H7 (cell line): ENCODE data around the gene ZNF599. TPM values are rescaled to one million over a fixed set of nuclear protein-coding genes. Genes with fewer than 3 reads are reported as not detected.
A peak's percentile ranks its signal among the peaks of the same experiment; 100 is the strongest.

Experiments
- DNase-seq: peaks from one replicate; pipeline ENCODE4 v3.0.0; 2012
- H3K27me3 ChIP-seq: 2 replicates; pipeline ENCODE4 v1.6.0; 2011; ENCODE audit warnings: mild to moderate bottlenecking, low read length; ENCODE audit not compliant: control insufficient read depth, insufficient read depth
- H3K36me3 ChIP-seq: replicated peaks from 2 replicates; pipeline ENCODE4 v1.5.1; 2011; ENCODE audit warnings: low read length; ENCODE audit not compliant: control insufficient read depth, insufficient read depth
- H3K4me3 ChIP-seq: 2 replicates; pipeline ENCODE4 v1.5.1; 2011; ENCODE audit warnings: low read depth, mild to moderate bottlenecking, control low read depth, low read length, moderate library complexity; ENCODE audit not compliant: insufficient read depth
- total RNA-seq: library from RNA; depleted of rRNA; stranded (reverse); fragments of >200 nt; shearing (Covaris generic); gene quantifications from 2 replicates; pipeline ENCODE4 v1.2.3, GENCODE V29; 2014

Gene ZNF599
- total RNA-seq, 1 experiment from 2014 or later = 3.6 TPM

- no peaks in the 10 kb centered on the region for H3K27me3 ChIP-seq
- DNase-seq = no peak
- no peaks in the 10 kb centered on the region for H3K36me3 ChIP-seq
- H3K4me3 ChIP-seq = no peak overlapping the region
Measured at GRCh38 chr19:34778342-34778741, 5.3 kb upstream of the ZNF599 start.

DNA sequence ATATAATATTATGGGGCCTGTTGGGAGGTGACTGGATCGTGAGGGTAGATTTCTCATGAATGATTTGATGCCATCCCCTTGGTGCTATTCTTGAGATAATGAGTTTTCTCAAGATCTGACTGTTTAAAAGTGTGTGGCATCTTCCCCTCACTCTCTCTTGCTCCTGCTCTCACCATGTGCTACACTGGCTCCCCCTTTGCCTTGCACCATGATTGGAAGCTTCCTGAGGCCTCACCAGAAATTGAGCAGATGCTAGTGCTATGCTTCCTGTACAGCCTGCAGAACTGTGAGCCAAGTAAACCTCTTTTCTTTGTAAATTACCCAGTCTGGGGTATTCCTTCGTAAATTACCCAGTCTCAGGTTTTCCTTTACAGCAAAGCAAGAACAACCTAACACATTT lies 1.8 kb upstream of the ZNF599 start:
- H3K27me3 ChIP-seq = no peaks in the 10 kb centered on the region; the same call in 1 of the 2 replicates
- DNase-seq = no peak
- H3K36me3 ChIP-seq = no peaks in the 10 kb centered on the region
- no peak overlapping the region for H3K4me3 ChIP-seq

DNA sequence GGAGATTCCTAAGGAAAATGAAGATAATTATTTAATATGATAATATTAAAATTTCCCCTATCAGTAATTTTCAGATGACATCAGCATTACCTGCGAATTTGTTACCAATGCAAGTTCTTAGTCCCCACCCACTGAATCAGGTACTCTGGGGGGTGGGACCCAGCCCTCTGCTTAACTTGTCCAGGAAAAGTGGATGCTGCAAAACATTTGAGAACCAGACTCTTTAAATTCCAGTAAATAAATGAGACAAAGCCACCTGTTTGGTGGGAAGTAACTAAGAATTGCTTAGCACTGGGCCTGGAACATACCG lies 495 bp upstream of the ZNF599 start:
- DNase-seq = no peak
- H3K4me3 ChIP-seq = no peak overlapping the region
- no peaks in the 10 kb centered on the region for H3K36me3 ChIP-seq
- H3K27me3 ChIP-seq = no peaks in the 10 kb centered on the region; the same call in 1 of the 2 replicates

GRCh38 chr19:34767951-34768350 lies 5.1 kb downstream of the ZNF599 start:
- Histone ChIP-seq H3K4me3 (no peak overlapping the region), H3K36me3 (peaks cover 3% of the 10 kb centered on the region), H3K27me3 (no peaks in the 10 kb centered on the region; the same call in 1 of the 2 replicates)
- no peak for DNase-seq

DNA sequence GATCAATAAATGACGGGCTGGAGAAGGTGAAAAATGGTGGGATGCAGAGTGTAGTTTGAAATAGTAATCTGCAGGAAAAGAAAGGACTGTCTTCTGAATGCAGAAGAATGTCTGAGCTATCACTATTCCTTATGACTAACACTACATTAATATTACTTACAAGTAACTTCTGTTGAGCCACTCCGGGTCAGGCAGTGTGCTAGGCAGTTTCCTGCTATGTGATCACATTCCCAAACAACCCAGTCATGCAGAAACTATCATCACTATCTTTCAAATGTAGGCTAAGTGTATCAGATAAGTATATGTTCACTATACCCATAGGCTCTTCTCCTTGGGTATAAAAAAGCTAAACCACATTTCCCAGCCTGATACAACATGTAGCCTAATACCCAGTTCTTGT lies 6.6 kb downstream of the ZNF599 start:
- H3K4me3 ChIP-seq = no peak overlapping the region
- peaks cover 3% of the 10 kb centered on the region for H3K36me3 ChIP-seq
- H3K27me3 ChIP-seq = no peaks in the 10 kb centered on the region
- no peak for DNase-seq

DNA sequence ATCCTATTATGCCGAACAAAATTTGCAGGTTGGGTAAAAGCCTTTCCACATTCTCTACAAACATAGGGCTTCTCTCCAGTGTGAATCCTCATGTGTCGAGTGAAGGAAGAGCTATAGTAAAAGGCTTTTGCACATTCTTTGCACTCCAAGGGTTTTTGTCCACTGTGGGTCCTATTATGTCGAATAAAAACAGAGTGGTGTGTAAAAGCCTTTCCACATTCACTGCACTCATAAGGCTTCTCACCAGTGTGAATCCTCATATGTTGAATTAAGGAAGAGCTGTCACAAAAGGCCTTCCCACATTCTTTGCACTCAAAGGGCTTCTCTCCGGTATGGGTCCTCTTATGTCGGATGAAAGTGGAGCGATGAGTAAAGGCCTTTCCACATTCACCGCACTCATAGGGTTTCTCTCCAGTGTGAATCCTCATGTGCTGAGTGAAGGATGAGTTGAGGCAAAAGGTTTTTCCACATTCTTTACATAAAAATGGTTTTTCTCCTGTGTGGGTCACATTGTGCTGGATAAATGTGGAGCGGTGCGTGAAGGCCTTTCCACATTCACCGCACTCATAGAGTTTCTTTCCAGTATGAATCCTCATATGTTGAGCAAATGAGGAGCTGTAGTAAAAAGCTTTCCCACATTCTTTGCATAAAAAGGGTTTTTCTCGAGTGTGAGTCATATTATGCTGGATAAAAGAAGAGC lies 13.6 kb downstream of the ZNF599 start:
- DNase-seq = no peak
- Histone ChIP-seq H3K27me3 (no peaks in the 10 kb centered on the region), H3K4me3 (no peak overlapping the region), H3K36me3 (no peaks in the 10 kb centered on the region)

GRCh38 chr19:34757441-34757840 lies 15.6 kb downstream of the ZNF599 start:
- DNase-seq = no peak
- no peaks in the 10 kb centered on the region for H3K27me3 ChIP-seq

DNA sequence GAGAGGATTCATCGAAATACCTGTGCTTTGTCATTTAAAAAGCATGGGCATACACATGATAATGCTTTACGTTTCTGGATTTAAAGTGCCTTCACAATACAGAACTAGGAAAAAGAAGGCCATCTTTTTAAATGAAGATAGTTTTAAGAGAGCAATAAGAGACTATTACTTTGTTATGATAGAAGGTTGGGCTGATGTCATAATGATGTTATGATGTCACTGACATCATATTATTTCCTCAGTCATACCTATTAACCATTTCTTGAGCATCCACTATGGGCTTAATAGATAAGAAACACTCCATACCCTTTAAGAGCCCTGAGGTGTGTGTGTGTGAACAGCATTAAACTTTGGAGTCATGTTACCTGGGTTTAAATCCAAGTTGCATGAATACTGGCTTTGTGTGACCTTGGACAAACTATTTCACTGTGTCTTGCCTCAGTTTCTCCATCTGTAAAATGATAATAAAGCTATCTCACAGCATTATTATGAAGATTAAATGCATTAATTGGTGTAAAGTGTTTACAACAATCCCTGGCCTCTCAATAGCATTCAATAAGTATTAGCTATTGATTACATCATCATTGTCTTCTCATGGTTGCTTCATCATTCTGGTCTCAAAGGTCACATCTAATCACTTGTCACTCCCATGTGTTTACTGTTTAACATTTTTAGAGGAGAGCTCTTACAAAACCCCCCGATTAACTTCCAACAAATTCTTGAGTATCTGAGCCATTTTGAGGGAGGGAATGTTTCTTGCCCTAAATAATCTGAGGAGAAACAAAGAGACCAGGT lies 27.9 kb downstream of the ZNF599 start:
- Histone ChIP-seq H3K36me3 (no peaks in the 10 kb centered on the region; the same call in 1 of the 2 replicates), H3K27me3 (no peaks in the 10 kb centered on the region), H3K4me3 (no peak overlapping the region)
- DNase-seq = no peak

More at GRCh38 chr19:34757441-34757840, 15.6 kb downstream of the ZNF599 start:
- no peaks in the 10 kb centered on the region for H3K36me3 ChIP-seq
- no peak overlapping the region for H3K4me3 ChIP-seq

GRCh38 chr19:34734537-34735103 lies 38.4 kb downstream of the ZNF599 start:
- Histone ChIP-seq H3K36me3 (no peaks in the 10 kb centered on the region; the same call in 1 of the 2 replicates), H3K4me3 (peak overlapping the region; percentile 80), H3K27me3 (no peaks in the 10 kb centered on the region)
- DNase-seq = peak; percentile 10

DNA sequence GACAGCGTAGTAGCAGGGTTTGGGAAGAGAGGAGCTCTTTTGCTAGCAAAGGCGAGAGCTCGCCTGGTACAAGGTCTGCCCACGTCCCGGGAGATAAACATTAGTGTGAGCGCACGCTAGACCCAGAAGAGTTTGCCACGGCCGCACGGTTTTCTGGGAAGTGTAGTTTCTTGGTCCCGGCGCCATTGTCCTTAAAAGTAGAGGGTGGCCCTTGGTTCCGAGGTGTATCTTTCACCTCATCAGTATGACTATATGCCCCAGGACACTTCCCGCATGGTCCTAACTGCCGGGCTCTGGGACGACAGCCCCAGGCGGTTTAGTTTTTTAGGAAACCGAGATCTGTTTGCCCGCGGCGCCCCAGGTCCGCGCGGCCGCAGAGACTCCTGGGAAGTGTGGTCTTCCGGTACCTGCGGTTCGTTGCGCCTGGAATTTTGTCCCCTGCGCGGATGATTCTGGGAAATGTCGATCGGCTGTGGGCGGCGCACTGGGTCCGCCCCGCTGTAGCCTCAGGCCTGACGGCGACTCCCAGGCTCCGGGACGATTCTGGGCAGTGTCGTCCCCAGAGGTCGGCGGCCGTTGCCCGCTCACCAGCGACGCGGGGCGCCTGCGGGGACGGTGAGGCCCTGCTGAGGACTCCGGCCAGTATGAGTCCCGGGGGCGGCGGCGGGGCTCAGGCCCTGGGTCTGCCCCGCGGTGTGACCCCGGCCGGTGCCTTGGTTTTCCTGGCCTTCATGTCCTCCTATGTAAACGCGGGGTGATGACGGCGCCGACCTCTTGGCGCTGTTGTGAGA lies 39.1 kb downstream of the ZNF599 start, which contains the start of gene ZNF181:
TSS of gene ZNF181 (plus strand) at position 498 of the 791 bp plus-strand sequence. CDS start 795 bp downstream, outside the sequence.
- no peaks in the 10 kb centered on the region for H3K36me3 ChIP-seq
- H3K4me3 ChIP-seq = peak within 1 kb of the TSS; percentile 80
- DNase-seq = peak; percentile 92

DNA sequence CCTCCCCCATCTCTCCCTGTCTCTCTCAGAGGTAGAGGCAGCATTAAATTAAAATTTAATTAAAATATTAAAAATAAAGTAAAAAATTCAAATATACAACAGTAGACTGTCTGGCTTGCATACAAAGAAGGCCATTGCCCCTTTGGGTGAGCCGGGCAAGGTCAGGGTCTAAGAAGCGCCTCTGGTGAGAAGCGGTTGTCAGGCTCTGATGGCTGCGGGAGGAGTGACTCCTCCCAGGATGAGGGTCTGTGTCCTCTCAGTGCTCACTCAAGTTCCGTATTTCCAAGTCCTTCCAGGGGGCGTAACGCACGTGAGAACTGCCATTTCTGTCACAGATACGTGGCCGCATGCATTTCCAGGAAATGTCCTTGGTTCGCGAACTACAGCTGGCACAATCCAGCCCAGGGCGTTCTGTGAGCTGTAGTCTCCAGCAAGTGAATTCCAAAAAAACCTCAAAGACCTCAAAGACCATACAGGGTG lies 39.7 kb downstream of the ZNF599 start:
- no peaks in the 10 kb centered on the region for H3K27me3 ChIP-seq
- no peaks in the 10 kb centered on the region for H3K36me3 ChIP-seq
- no peak for DNase-seq
- H3K4me3 ChIP-seq = peak overlapping the region; percentile 80

More for the DNA sequence above, 39.1 kb downstream of the ZNF599 start, which contains the start of gene ZNF181:
- no peaks in the 10 kb centered on the region for H3K27me3 ChIP-seq

GRCh38 chr19:34732612-34733211 lies 40.3 kb downstream of the ZNF599 start:
- Histone ChIP-seq H3K27me3 (no peaks in the 10 kb centered on the region), H3K36me3 (no peaks in the 10 kb centered on the region), H3K4me3 (peak overlapping the region; percentile 80; the same call in 1 of the 2 replicates)
- DNase-seq = peak; percentile 64

GRCh38 chr19:34731964-34732363 lies 41.1 kb downstream of the ZNF599 start:
- no peaks in the 10 kb centered on the region for H3K27me3 ChIP-seq
- no peak for DNase-seq
- no peak overlapping the region for H3K4me3 ChIP-seq
- no peaks in the 10 kb centered on the region for H3K36me3 ChIP-seq
